SHP77 (cell line): ENCODE results near the gene ETV4.

Experiments used
- DNase-seq, 2 experiments: peaks; one replicate each; lab custom pipeline; 2025; lab: John Stamatoyannopoulos, UW

ETV4 gene

GRCh38 chr17:43572368-43572980, 26.3 kb upstream of the ETV4 start:
- no peak for DNase-seq

- DNase-seq, result no peak
Observed at GRCh38 chr17:43570518-43570928, 24.4 kb upstream of the ETV4 start.

GRCh38 chr17:43568506-43569082, 22.5 kb upstream of the ETV4 start:
- no peak for DNase-seq

- DNase-seq, result no peak
Observed at GRCh38 chr17:43563600-43564594, 17.8 kb upstream of the ETV4 start.

GRCh38 chr17:43562679-43563599, 16.8 kb upstream of the ETV4 start:
- DNase-seq, result no peak

- no peak for DNase-seq
Observed at GRCh38 chr17:43560461-43561427, 14.6 kb upstream of the ETV4 start.

- DNase-seq, result no peak
Observed at GRCh38 chr17:43559161-43559816, 13.1 kb upstream of the ETV4 start.

- DNase-seq, result no peak
Observed at GRCh38 chr17:43558805-43559160, 12.6 kb upstream of the ETV4 start.

- no peak for DNase-seq
Observed at GRCh38 chr17:43556292-43556691, 10.2 kb upstream of the ETV4 start.

- no peak for DNase-seq
Observed at GRCh38 chr17:43554857-43555256, 8.7 kb upstream of the ETV4 start.

GRCh38 chr17:43553573-43553972, 7.4 kb upstream of the ETV4 start:
- no peak for DNase-seq

- DNase-seq, result no peak
Observed at GRCh38 chr17:43552229-43552837, 6.2 kb upstream of the ETV4 start.

GRCh38 chr17:43550754-43551153, 4.6 kb upstream of the ETV4 start:
- DNase-seq, result no peak

GRCh38 chr17:43549496-43549895, 3.4 kb upstream of the ETV4 start:
- no peak for DNase-seq

GRCh38 chr17:43548689-43549379, 2.7 kb upstream of the ETV4 start:
- DNase-seq, result no peak

GRCh38 chr17:43547659-43548256, 1.6 kb upstream of the ETV4 start:
- DNase-seq, result no peak

GRCh38 chr17:43547189-43547550, 1.0 kb upstream of the ETV4 start:
- DNase-seq, result no peak

- no peak for DNase-seq
Observed at GRCh38 chr17:43545383-43545632, 832 bp downstream of the ETV4 start.
